IPS-15b (cell line): ENCODE measurements around the gene TNFRSF18.
A peak's percentile ranks its signal among the peaks of the same experiment; 100 is the strongest.

ENCODE experiments used
- H3K27me3 ChIP-seq: one replicate; pipeline ENCODE4 v1.6.1; 2013; ENCODE audit warnings: low read length; ENCODE audit not compliant: control insufficient read depth, insufficient read depth
- H3K36me3 ChIP-seq: one replicate; pipeline ENCODE4 v1.6.1; 2013; ENCODE audit warnings: low read length; ENCODE audit not compliant: control insufficient read depth, insufficient read depth
- H3K4me1 ChIP-seq: one replicate; pipeline ENCODE4 v1.6.1; 2013; ENCODE audit warnings: mild to moderate bottlenecking, low read length; ENCODE audit not compliant: control insufficient read depth, insufficient read depth
- H3K4me3 ChIP-seq: one replicate; pipeline ENCODE4 v1.5.1; 2013; ENCODE audit warnings: low read depth, low read length
- H3K9ac ChIP-seq: one replicate; pipeline ENCODE4 v1.6.1; 2013; ENCODE audit warnings: low read depth, mild to moderate bottlenecking, low read length
- H3K9me3 ChIP-seq: one replicate; pipeline ENCODE4 v1.6.1; 2013; ENCODE audit warnings: mild to moderate bottlenecking, low read length; ENCODE audit not compliant: control insufficient read depth, insufficient read depth

The TNFRSF18 gene

GRCh38 chr1:1231400-1232207 is 25.2 kb upstream of the TNFRSF18 start, which contains the start of gene SDF4:
TSS of gene SDF4 (minus strand) at chr1:1232001. CDS start at chr1:1228772, 3,229 bp downstream.
- no peaks in the 10 kb centered on the region for H3K4me1 ChIP-seq
- H3K27me3 ChIP-seq = no peaks in the 10 kb centered on the region
- peaks cover 16% of the 10 kb centered on the region for H3K36me3 ChIP-seq
- H3K4me3 ChIP-seq = peak within 1 kb of the TSS; percentile 57
- H3K9me3 ChIP-seq = no peaks in the 10 kb centered on the region
- peak within 1 kb of the TSS; percentile 67 for H3K9ac ChIP-seq

- Histone ChIP-seq H3K36me3 (peaks cover 16% of the 10 kb centered on the region), H3K27me3 (no peaks in the 10 kb centered on the region), H3K4me3 (peak overlapping the region; percentile 57), H3K9me3 (no peaks in the 10 kb centered on the region), H3K4me1 (no peaks in the 10 kb centered on the region), H3K9ac (peak overlapping the region; percentile 67)
Observed at GRCh38 chr1:1230656-1231399, 24.4 kb upstream of the TNFRSF18 start.

GRCh38 chr1:1229770-1230169 is 23.4 kb upstream of the TNFRSF18 start:
- Histone ChIP-seq H3K4me3 (no peak overlapping the region), H3K36me3 (peaks cover 14% of the 10 kb centered on the region), H3K27me3 (no peaks in the 10 kb centered on the region), H3K4me1 (no peaks in the 10 kb centered on the region), H3K9me3 (no peaks in the 10 kb centered on the region), H3K9ac (no peak overlapping the region)

- Histone ChIP-seq H3K4me1 (no peaks in the 10 kb centered on the region), H3K4me3 (no peak overlapping the region), H3K36me3 (peaks cover 11% of the 10 kb centered on the region), H3K9me3 (no peaks in the 10 kb centered on the region), H3K9ac (no peak overlapping the region), H3K27me3 (no peaks in the 10 kb centered on the region)
Observed at GRCh38 chr1:1228596-1229321, 22.4 kb upstream of the TNFRSF18 start.

- Histone ChIP-seq H3K4me3 (no peak overlapping the region), H3K4me1 (no peaks in the 10 kb centered on the region), H3K9me3 (no peaks in the 10 kb centered on the region), H3K9ac (no peak overlapping the region), H3K27me3 (no peaks in the 10 kb centered on the region), H3K36me3 (peaks cover 13% of the 10 kb centered on the region)
Observed at GRCh38 chr1:1228187-1228586, 21.8 kb upstream of the TNFRSF18 start.

- no peaks in the 10 kb centered on the region for H3K27me3 ChIP-seq
- H3K4me3 ChIP-seq = no peak overlapping the region
- no peaks in the 10 kb centered on the region for H3K9me3 ChIP-seq
- H3K4me1 ChIP-seq = no peaks in the 10 kb centered on the region
- H3K9ac ChIP-seq = no peak overlapping the region
- peaks cover 21% of the 10 kb centered on the region for H3K36me3 ChIP-seq
Observed at GRCh38 chr1:1227386-1227785, 21.0 kb upstream of the TNFRSF18 start.

- Histone ChIP-seq H3K9me3 (no peaks in the 10 kb centered on the region), H3K27me3 (no peaks in the 10 kb centered on the region), H3K4me3 (no peak overlapping the region), H3K9ac (no peak overlapping the region), H3K36me3 (peaks cover 25% of the 10 kb centered on the region), H3K4me1 (no peaks in the 10 kb centered on the region)
Observed at GRCh38 chr1:1226566-1227362, 20.4 kb upstream of the TNFRSF18 start.

- H3K36me3 ChIP-seq = peaks cover 25% of the 10 kb centered on the region
- no peaks in the 10 kb centered on the region for H3K4me1 ChIP-seq
- no peaks in the 10 kb centered on the region for H3K9me3 ChIP-seq
- no peak overlapping the region for H3K4me3 ChIP-seq
- no peak overlapping the region for H3K9ac ChIP-seq
- H3K27me3 ChIP-seq = no peaks in the 10 kb centered on the region
Observed at GRCh38 chr1:1225913-1226312, 19.5 kb upstream of the TNFRSF18 start.

GRCh38 chr1:1225238-1225845 is 18.9 kb upstream of the TNFRSF18 start:
- no peaks in the 10 kb centered on the region for H3K27me3 ChIP-seq
- peaks cover 25% of the 10 kb centered on the region for H3K36me3 ChIP-seq
- H3K9me3 ChIP-seq = no peaks in the 10 kb centered on the region
- no peak overlapping the region for H3K4me3 ChIP-seq
- H3K9ac ChIP-seq = no peak overlapping the region
- H3K4me1 ChIP-seq = no peaks in the 10 kb centered on the region

GRCh38 chr1:1223891-1224290 is 17.5 kb upstream of the TNFRSF18 start:
- Histone ChIP-seq H3K9ac (no peak overlapping the region), H3K4me1 (no peaks in the 10 kb centered on the region), H3K36me3 (peaks cover 23% of the 10 kb centered on the region), H3K27me3 (no peaks in the 10 kb centered on the region), H3K9me3 (no peaks in the 10 kb centered on the region), H3K4me3 (no peak overlapping the region)

GRCh38 chr1:1223321-1223720 is 16.9 kb upstream of the TNFRSF18 start:
- no peaks in the 10 kb centered on the region for H3K4me1 ChIP-seq
- H3K9me3 ChIP-seq = no peaks in the 10 kb centered on the region
- no peak overlapping the region for H3K9ac ChIP-seq
- no peaks in the 10 kb centered on the region for H3K27me3 ChIP-seq
- no peak overlapping the region for H3K4me3 ChIP-seq
- H3K36me3 ChIP-seq = peaks cover 27% of the 10 kb centered on the region
